ENCODE measurements around the gene ORC5.

- no peak for TF ChIP-seq IRF4 (IDR thresholded peaks at IDR 0.05; ENCODE audit: low read depth, low read length)
- TF ChIP-seq POLR2A (IDR thresholded peaks at IDR 0.05; ENCODE audit: low read depth, low read length), result no peak
- no peak for TF ChIP-seq RFX5 (IDR thresholded peaks at IDR 0.05; ENCODE audit: low read depth, low read length)
- TF ChIP-seq TAF1 (IDR thresholded peaks at IDR 0.05; ENCODE audit: borderline replicate concordance, low read depth, low read length), result no peak
- no peak for TF ChIP-seq SUZ12 (IDR thresholded peaks at IDR 0.05; ENCODE audit: unreplicated experiment)
- no peak for TF ChIP-seq PRDM15 (CRISPR knock-in tag; IDR thresholded peaks at IDR 0.05)
- TF ChIP-seq ZNF592 (IDR thresholded peaks at IDR 0.05), result no peak
- TF ChIP-seq POLR2AphosphoS5 (IDR thresholded peaks at IDR 0.05; ENCODE audit: low read length), result no peak
- TF ChIP-seq E2F4 (IDR thresholded peaks at IDR 0.05; ENCODE audit: low read depth, low read length), result no peak
- no peak for TF ChIP-seq ZBTB11 (CRISPR knock-in tag; IDR thresholded peaks at IDR 0.05)
- TF ChIP-seq ETV6 (conservative IDR thresholded peaks at IDR 0.05 in 1 of 2, IDR thresholded peaks at IDR 0.05 in 1 of 2; ENCODE audit: borderline replicate concordance in 1 of 2, low read depth in 1 of 2), result no peak
- TF ChIP-seq RELA (IDR thresholded peaks at IDR 0.05; ENCODE audit: borderline replicate concordance, partially characterized antibody), result no peak
- no peak for TF ChIP-seq USF2 (IDR thresholded peaks at IDR 0.05; ENCODE audit: borderline replicate concordance, low read depth, low read length)
- no peak for TF ChIP-seq TBL1XR1 (IDR thresholded peaks at IDR 0.05; ENCODE audit: low read depth, low read length)
Measured at GRCh38 chr7:104228442-104228841, 20.6 kb upstream of the ORC5 start.
